Stimulated activated CD8-positive, alpha-beta memory T cell treated with anti-CD3 and anti-CD28 coated beads, Interleukin-15, amount 100 ng/mL, for 24 hours (primary cell): ENCODE results near the gene PDE1C.
A peak's percentile ranks its signal among the peaks of the same experiment; 100 is the strongest.

Experiments
- DNase-seq: peaks from one replicate; pipeline ENCODE4 v3.0.0-alpha.2; 2020; ENCODE audit warnings: low read depth

PDE1C gene

DNA sequence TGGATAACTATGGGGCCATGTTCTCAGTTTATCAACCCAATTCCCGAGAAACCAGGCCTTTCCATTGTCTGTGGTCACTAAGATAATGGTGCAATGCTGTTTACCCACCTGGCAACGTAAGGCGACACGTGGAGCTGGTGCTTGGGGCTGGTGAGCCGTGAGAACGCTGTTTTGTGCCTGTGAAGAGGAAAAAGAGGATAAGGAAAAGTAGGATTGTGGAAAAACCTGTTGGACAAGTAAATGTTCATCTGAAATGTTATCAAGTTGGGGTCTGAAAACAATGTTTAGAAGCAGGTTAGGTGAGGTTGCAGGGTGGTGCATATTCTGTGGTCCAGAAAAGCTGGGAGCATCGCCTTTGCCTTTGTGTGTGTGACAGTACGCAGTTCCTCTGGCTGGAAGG lies 294.7 kb downstream of the PDE1C start:
- no peak for DNase-seq

DNA sequence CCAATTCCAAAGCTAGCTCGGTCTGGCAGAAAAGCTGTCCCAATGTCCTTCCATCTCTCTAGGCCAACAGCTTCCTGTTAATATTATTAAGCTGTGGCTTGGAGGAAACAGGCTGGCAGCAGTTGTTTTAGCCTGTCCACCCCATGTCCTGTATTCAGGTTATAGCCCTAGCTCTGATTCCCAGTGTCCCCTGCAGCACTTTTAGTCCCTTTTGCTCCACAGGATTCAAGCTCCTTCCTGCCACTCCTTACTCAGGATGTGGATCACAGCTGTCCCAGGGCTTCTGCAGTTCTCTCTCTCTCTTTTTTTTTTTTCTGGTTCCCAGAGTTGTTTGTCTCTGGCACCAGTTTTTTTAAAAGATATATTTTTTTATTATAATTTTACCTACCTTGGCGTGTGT lies 298.0 kb downstream of the PDE1C start:
- DNase-seq = no peak

DNA sequence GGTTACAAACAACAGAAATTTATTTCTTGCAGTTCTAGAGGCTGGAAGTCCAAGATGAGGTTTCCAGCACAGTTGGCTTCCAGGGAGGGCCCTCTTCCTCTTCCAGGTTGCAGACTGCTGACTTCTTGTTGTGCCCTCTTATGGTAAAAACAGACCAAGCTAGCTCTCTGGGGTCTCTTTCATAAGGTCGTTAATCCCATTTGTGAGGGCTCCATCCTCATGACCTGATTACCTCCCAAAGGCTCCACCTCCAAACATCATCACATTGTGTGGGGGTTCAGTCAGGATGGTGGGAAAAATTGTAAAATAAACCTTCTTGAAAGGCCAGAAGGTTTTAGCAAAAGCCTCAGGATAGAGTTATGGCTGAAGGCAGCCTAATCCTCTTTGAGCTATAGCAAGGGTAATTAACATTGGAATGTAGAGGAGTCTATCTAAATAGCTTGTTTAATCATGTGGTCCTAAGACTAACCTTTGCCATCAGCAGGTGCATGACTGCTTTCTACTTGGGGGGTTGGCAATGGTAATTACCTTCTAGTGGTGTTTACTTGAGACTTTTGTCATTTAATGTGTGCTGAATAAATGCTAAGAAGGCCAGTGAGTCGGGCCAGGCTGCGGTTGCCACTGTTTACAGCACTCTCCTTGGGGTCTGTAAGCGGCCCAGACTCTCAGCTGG lies 302.4 kb downstream of the PDE1C start:
- DNase-seq = no peak

DNA sequence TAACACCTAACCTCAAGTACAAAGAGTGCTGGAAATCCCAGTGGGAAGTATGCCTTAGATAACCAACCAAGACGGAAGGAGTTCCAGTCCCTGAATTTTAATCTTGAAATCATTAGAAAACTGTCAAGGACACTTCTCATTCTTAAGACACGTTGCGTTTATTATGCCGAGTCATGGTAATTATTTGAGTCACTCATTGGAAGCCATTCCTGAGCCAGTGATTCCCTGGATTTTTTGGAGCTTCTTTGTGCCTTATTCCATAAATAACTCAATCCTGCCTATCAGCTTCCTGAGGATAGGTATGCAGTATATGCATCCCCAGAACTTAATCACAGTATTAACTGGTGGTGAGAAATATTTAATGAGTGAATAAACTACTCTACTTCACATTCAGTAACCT lies 305.7 kb downstream of the PDE1C start:
- no peak for DNase-seq

DNA sequence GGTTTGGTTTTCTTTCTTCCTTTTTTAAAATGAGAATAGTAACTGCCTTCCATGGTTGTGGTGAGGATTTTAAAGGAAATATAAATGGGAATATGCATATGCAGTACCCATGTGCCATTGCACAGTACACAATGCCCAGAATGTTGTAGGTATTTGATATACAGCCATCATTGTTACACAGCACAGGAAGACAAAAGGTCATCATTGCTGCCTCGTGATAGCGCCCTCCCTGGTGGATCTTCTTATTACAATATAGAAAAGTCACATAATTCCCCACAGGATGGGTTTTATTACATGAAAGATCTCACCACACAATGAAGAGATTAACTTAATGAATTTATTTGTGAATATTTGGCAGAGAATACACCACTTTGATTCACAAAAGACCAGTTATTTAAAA lies 306.7 kb downstream of the PDE1C start:
- no peak for DNase-seq

DNA sequence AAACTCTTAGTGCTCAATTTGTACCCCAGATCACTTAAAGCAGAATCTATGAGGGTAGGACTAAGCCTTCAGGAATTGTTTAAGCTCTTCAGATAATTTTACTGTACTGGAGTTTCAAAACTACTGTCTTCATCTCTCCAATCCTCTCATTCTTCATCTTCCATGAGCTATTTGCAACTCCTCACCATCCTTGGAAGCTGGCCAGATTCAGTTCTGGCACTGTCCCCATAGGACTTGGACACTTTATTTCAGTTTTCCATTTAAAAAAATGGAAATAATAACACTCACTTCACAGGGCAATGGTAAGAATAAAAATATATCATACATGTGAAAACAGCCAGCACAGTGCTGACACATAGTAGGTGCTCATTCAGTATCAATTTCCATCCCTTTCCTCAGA lies 308.6 kb downstream of the PDE1C start:
- DNase-seq = no peak

DNA sequence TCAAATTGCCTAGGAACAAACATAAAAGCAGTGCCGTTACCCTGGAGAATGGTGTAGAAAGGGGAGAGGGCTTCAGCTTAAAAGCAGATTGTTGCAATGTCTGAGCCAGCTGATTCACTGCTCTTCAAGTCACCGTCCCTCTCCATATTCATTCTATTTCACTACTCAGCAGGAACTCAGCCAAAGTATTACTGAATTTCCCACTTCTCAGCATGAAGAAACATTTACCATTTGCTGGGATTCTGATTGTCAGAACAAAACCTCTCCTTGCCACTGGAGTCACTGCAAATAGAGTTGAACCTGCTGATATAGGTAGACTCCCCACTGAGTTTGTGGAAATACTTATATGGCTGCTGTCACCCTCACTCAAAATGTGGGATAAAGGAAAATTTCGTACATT lies 311.5 kb downstream of the PDE1C start:
- no peak for DNase-seq

DNA sequence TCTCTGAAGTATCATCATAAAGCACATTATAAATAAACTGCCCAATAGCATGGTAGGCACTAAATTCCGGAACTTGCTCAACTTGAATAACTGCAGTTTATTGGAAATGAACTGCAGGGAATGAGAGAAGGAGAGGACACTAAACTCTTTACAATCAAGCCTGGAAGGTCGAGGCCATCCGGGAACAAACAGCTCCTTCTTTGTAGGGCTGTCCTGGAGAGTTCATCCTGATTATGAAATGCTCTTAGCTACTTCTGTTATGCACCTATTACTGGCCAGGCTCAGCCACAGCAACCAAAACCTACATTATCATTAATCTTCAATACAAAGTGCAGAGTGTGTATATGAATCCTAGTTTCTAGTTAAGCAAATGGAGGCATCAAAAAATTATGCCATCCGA lies 318.5 kb downstream of the PDE1C start:
- no peak for DNase-seq

DNA sequence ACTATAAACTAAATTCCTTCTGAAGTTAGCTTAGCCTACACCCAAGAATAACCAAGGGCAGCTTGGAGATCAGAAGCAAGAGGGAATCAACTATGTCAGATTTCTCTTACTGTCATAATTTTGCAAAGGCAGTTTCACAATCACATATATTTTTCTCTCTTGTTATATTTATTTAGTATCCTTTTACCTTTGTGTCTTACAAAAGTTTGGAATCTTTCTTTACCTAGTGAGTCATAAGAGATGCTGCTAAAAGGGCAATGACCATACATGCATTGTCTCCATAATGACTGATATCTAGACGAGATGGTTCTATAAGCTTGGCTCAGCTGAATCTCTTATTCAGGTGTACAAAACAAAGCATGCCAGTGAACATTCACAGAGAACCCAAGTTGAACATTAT lies 322.1 kb downstream of the PDE1C start:
- no peak for DNase-seq

DNA sequence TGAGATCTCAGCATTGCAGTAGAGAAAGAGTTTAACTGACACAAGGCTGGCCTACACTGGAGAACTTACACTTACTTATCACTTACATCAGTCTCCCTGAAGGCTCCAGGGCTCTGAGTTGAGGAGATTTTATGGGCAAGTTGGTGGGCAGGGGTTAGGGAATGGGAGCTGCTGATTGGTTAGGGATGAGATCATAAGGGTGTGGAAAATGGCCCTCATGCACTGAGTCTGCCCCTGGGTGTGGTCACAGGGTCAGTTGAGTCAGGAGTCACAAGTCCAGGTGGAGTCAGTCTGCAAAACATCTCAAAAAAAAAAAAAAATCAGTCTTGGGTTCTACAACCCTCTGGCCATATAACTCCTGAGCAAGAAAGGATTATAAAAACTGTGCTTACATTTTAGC lies 322.7 kb downstream of the PDE1C start:
- no peak for DNase-seq

DNA sequence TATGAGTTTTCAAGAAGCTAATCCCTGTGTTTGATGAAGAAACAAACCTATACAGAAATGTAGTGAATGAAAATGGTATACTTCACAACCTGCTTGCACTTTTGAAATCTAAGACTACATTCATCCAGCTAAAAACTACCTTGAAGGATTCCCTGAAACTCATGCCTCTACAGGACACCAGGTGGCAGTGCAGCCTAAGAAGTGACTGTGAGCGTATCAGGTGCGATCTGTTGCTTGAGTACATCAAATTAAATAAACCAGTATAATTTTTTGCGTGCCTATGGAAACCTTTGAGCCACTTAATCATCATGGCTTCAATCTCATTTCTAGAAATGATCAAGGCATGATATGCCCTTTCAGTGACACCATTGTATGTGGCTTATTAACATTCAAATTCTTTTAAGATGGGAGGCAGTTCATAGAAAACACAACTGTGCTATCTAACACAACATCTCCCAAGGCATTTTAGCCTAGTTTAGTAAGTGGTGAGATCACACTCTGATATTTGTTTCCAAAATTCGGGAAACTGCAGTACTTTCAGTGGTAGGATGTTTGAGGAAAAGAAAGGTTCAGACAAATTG lies 325.8 kb downstream of the PDE1C start:
- peak; percentile 3 for DNase-seq

DNA sequence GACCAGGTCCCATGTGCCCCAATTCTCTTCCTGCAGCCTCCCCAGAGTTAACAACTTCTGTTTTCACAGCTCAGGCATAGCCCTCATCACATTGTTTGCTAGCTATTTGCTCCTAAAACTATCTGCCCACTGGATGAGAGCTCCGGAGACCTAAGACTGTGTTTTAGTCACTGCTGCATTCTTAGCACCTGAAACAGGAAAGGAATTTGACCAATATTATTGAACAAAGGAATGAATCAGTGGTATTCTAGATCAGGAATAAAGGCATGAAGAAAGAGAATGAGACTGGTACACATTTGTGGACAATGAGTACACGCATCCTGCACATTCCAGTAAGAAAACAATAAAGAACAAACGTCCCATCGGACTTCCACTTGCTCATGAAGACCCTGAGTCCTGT lies 328.4 kb downstream of the PDE1C start:
- no peak for DNase-seq

DNA sequence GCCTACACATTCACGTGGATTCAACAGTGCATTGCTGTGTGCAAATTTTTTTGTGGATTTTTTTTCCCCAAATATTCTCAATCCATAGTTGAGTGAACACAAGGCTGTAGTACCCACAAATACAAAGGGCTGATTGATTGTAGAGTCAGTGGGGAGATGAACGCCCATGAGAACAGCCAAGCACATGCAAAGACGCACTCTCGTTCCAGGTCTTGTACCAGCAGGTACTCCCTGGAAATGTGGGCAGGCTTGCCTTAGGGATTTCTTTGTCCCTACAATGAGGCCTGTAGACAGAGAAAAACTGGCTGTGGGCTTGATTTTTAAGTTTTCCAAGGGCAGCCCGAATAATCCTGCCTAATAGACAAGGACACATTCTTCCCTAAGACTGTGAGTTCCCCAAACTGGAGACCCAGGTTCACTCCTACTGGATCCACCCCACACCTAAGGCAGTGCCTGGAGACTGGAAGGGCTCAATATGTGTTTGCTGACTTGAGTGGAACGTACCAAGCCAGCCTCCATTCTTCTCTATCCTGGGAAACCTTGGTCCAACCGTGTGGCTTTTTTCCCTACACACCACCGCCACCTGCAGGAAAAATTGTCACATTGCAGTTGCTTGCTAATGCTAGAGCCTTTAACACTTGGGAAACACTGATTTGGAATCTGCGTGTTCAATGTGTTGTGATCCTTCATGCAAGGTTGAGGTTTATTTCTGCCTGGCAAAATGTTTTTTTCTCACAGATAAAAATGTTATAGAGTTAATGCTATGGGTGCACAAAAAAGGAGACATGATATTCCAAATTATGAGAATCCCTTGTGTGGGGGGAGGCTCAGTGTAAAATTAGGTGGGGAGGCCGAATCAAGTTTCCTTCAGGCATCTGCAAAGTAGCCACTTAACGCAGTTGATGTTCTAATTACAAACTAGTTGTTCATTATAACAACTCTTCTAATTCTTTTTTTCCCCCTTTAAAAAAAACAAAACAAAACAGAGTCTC lies 333.9 kb downstream of the PDE1C start:
- no peak for DNase-seq

DNA sequence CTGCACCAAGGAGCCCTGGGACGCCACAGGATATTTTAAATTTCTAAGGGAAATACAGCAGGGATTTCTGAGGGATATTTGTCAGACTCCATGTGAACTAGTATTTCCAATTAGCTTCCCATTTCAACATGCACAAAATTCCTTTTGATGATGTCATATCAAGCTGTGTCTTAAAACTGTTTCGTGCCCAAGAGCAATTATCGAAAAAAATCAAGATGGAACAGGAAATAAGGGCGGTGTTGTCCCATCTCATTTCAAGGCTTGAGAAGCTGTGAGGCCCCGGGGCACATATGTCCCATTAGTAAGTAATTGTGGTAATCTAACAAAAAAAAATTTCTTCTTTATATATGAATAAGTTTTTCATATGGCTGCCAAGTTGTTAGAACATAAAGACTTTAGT lies 335.8 kb downstream of the PDE1C start:
- DNase-seq = no peak

DNA sequence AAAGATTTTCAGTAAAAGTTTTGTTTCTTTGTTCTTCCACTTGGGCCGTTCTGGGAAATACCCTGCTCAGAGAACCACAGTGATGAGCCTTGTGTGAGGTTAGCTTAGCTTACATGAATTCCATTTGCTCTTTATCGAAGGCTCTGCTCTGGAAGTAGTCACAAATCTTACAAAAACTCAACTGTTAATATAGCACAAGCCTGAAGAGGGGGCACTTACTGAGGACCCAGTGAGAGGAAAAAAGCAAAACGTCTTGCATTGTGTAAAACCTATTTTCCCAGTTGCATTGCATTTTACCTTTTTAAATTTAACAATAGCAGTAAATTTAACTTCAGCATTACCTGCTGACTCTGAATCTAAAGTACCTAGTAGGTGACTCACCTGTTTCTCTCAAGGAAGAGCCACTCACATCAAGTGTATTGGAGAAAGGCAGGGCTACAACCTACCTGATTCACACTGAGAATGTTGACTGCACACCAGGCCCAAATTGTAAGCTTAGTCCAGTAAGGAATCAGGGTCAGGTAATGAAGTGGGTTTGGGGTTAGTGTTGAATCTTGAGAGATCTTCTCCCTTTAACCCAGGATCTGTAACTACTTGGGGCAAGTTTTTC lies 340.9 kb downstream of the PDE1C start:
- no peak for DNase-seq

DNA sequence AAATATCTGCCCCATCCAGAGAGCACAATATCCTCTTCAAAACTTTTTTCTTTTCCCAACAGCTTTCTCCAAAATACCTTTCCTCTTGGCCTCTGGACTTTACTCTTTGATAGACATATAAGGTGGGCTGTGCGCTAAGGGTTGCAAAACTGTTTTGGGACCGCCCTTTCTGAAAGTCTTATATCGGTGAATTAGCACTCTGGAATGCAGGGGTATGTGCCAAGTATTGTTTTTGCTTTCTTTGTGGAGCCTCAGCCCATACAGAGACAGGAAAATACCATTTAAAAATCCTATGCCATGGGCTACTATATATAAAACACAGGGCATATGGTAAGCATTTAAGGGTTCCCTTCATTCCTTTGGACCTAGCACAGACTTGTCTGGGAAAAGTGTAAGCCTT lies 345.5 kb downstream of the PDE1C start:
- no peak for DNase-seq

DNA sequence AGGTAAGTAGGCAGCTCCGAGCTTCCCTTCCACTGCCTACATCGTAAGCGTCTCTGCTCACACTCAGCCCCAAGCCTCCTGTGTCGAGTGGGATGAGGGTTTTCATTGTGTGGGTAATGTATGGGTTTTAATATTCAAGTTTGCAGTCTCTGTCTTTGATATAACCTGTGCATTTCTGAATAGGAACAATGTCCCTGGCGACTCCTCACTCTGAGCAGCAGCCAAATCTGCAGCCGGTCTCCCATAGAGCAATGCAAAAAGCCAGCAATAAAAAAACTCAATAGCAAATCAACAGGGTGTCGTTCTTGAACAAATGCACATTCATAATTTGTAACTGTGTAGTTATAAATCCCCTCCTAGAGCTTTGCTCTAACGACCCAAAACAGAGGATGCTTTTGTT lies 349.8 kb downstream of the PDE1C start:
- DNase-seq = no peak

DNA sequence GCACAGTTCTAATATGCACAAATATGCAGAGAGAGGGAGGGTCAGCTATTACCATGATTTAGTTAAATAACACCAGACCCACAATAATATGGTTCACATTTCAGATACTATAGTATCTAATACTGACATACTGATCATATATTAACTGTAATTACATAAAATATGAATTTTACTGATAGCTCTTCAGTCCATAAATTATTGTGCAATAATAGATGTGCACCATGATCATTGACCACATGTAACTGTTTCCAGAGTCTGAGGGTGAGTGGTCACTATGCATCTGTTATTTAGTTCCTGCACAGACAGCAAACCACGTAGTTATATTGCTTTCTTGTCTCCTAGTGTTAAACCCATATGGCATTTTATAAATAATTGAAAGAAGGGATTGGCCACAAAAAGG lies 353.9 kb downstream of the PDE1C start:
- no peak for DNase-seq

DNA sequence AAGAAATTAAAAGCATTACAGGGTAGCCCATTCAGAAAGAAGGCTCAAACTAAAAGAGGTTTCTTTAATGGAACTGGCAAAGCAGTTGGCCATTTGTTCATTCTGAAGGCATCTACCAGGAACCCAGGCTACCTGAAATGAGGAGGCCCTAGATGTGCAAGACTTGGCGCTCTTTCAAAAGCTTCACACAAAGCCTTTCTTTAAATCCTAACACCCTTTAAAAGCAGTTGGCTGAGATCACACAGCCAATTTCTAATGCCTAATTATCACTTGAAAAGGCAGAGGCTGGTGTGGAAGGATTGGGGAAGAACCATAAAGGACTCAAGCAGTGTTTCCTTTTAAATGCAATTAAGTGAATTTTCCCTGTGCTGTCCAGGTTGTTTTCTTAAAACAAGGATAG lies 360.0 kb downstream of the PDE1C start:
- DNase-seq = no peak

DNA sequence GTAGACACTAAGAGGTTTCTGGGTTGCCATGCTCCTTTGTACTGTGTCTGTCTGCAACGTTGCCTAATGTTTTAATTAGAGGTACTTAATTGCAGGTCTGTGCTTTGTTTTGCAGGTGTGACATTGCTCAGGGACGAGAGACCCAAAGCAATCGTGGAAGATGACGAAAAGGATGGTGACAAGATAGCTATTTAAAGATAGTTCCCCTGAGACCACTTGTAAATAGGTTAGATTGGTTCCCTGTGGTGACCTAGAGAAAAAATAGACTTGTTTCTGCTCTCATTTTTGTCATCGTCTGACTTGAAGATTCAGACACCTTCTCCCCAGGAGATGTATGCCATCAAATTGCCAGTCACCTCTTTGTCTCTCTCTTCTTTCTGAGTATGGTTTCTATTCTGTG lies 363.1 kb downstream of the PDE1C start:
- DNase-seq = no peak

DNA sequence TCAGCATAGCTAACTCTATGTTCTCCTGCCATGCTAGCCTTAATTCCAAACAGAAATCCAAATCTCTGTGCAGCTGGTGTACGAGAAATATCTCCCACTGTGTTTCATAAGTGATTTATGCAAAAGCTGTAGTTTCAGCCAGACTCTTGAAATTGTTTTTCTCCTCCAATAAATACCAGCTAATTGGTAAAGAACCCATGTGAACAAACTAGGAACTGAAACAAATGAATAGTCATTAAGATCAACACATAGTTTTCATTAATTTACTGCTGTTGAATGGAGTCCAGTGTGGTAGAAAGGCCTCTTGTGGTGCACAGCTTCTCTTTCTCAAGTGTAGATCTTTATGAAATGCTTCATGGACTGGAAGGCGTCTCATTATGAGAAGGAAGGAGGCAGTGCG lies 364.8 kb downstream of the PDE1C start:
- DNase-seq = no peak

DNA sequence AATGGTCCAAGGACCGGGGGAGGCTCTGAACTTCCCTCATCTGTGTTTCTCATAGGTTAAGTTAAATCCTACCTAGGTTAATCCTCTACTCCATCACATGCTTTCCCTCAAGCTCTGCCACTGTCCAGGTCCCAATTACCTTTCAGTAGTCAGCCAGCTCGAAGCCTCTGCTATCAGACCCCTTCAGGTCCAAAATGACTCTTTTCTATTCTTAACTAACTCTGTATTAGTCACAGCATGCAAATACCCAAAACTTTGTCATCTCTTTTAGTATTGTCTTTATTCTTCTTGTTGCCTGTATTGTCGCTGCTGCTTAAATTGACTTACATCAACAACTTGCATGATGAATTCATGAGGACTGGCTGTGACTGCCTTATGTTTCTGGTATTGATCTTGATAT lies 367.9 kb downstream of the PDE1C start:
- DNase-seq = no peak
